GM13976 (cell line): ENCODE measurements around the gene IMP3.
"Not testable (repeated sequence)": the region's sequence is repeated elsewhere in the genome, so short reads cannot be mapped to it uniquely, and the experiment has no call there.

ENCODE experiments used
- DNase-seq: peaks from one replicate; pipeline ENCODE4 v3.0.0; 2012; ENCODE audit warnings: low spot score
- CTCF ChIP-seq: IDR thresholded peaks from 2 replicates; pipeline ENCODE4 v1.5.1; 2012; ENCODE audit warnings: borderline replicate concordance, mild to moderate bottlenecking; ENCODE audit not compliant: insufficient read depth; ENCODE audit errors: extremely low read depth, missing control alignments, control extremely low read depth
- in situ Hi-C: fragments of 300-500 bp; cut with MboI; formaldehyde crosslinking; loops from one replicate; pipeline ENCODE4 v1.12.0; 2022; ENCODE audit warnings: low sequenced_read_pairs, mixed read lengths, inconsistent platforms; ENCODE audit not compliant: unreplicated experiment

The IMP3 gene

GRCh38 chr15:75639709-75640482, at the start of gene IMP3:
Gene IMP3, minus strand, starts transcription at chr15:75640224. Its CDS starts 56 bp downstream, at chr15:75640168.
- TF ChIP-seq CTCF, result no peak
- in situ Hi-C loops, result loop anchor here (25.0 kb wide), 1 partner anchor 278 kb away; the partner anchor contains the start of gene MAN2C1
- DNase-seq, result peak; percentile 98

- in situ Hi-C loops, DNase-seq: not testable (repeated sequence)
Measured at GRCh38 chr15:75689429-75689828, 49.4 kb upstream of the IMP3 start.

- no peak for DNase-seq
- no peak for TF ChIP-seq CTCF
- in situ Hi-C loops, result no loop called here
Measured at GRCh38 chr15:75688831-75689230, 48.8 kb upstream of the IMP3 start.

- in situ Hi-C loops, result no loop called here
- no peak for DNase-seq
- TF ChIP-seq CTCF, result no peak
Measured at GRCh38 chr15:75688278-75688557, 48.2 kb upstream of the IMP3 start.

GRCh38 chr15:75687486-75688277, 47.7 kb upstream of the IMP3 start:
- TF ChIP-seq CTCF, result no peak
- in situ Hi-C loops, result no loop called here

GRCh38 chr15:75686212-75686642, 46.2 kb upstream of the IMP3 start:
- peak; percentile 81 for DNase-seq
- TF ChIP-seq CTCF, result peak; percentile 53
- in situ Hi-C loops, result not testable (repeated sequence)

More at GRCh38 chr15:75687486-75688277, 47.7 kb upstream of the IMP3 start:
- no peak for DNase-seq

GRCh38 chr15:75685195-75685594, 45.2 kb upstream of the IMP3 start:
- no peak for DNase-seq
- in situ Hi-C loops, result no loop called here
- no peak for TF ChIP-seq CTCF
